ENCODE data around the gene CTNNBL1. TPM values are rescaled to one million over a fixed set of nuclear protein-coding genes. Genes with fewer than 3 reads are reported as not detected.

CTNNBL1 gene
- total RNA-seq, 1 experiment from 2014 or later, result 64.4 TPM

- H3K27ac Mint-ChIP-seq, result no peak overlapping the region
Observed at GRCh38 chr20:37686762-37687477, 6.9 kb upstream of the CTNNBL1 start.

GRCh38 chr20:37687478-37687805 is 6.4 kb upstream of the CTNNBL1 start:
- Mint-ChIP-seq H3K4me1 (no peaks in the 10 kb centered on the region), H3K36me3 (no peaks in the 10 kb centered on the region), H3K9me3 (no peaks in the 10 kb centered on the region), H3K27ac (no peak overlapping the region), H3K4me3 (no peak overlapping the region), H3K27me3 (ENCODE audit: low read depth) (peaks cover 32% of the 10 kb centered on the region)
- POLR2A ChIA-PET, result interaction anchor here (0.5 kb wide), 1 partner anchor 100 kb away, joined by 4 read pairs; no protein-coding TSS in a partner anchor
- TF ChIP-seq, protein P1, sequence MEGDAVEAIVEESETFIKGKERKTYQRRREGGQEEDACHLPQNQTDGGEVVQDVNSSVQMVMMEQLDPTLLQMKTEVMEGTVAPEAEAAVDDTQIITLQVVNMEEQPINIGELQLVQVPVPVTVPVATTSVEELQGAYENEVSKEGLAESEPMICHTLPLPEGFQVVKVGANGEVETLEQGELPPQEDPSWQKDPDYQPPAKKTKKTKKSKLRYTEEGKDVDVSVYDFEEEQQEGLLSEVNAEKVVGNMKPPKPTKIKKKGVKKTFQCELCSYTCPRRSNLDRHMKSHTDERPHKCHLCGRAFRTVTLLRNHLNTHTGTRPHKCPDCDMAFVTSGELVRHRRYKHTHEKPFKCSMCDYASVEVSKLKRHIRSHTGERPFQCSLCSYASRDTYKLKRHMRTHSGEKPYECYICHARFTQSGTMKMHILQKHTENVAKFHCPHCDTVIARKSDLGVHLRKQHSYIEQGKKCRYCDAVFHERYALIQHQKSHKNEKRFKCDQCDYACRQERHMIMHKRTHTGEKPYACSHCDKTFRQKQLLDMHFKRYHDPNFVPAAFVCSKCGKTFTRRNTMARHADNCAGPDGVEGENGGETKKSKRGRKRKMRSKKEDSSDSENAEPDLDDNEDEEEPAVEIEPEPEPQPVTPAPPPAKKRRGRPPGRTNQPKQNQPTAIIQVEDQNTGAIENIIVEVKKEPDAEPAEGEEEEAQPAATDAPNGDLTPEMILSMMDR (IDR thresholded peaks at IDR 0.05), result no peak
- TF ChIP-seq NFYB (CRISPR knock-in tag; conservative IDR thresholded peaks at IDR 0.05; ENCODE audit: low read depth) (no peak), ATF6 (CRISPR knock-in tag; IDR thresholded peaks at IDR 0.05) (no peak)
- ATAC-seq (no peak), DNase-seq (ENCODE audit: low spot score) (no peak)
- CTCF ChIA-PET, result interaction anchor here (0.5 to 1.2 kb wide), 2 partner anchors 71 to 1215 kb away, joined by 3 to 4 read pairs; no protein-coding TSS in a partner anchor

More at GRCh38 chr20:37686762-37687477, 6.9 kb upstream of the CTNNBL1 start:
- DNase-seq (ENCODE audit: low spot score), result no peak
- Mint-ChIP-seq H3K4me1 (0 out of 2 replicates have a peak, but pooled peaks cover 2% of the 10 kb centered on the region), H3K4me3 (no peak overlapping the region), H3K9me3 (no peaks in the 10 kb centered on the region), H3K36me3 (no peaks in the 10 kb centered on the region), H3K27me3 (ENCODE audit: low read depth) (peaks cover 28% of the 10 kb centered on the region)
- no peak for ATAC-seq
- ChIA-PET CTCF (interaction anchor here (0.5 kb wide), 1 partner anchor 1215 kb away, joined by 4 read pairs; no protein-coding TSS in a partner anchor), POLR2A (interaction anchor here (0.5 kb wide), 1 partner anchor 100 kb away, joined by 4 read pairs; no protein-coding TSS in a partner anchor)
- TF ChIP-seq CREB1 (CRISPR knock-in tag; IDR thresholded peaks at IDR 0.05) (no peak), MYBL2 (CRISPR knock-in tag; IDR thresholded peaks at IDR 0.05) (no peak), ZNF416 (CRISPR knock-in tag; IDR thresholded peaks at IDR 0.05) (no peak), PRDM15 (CRISPR knock-in tag; IDR thresholded peaks at IDR 0.05) (no peak)

DNA sequence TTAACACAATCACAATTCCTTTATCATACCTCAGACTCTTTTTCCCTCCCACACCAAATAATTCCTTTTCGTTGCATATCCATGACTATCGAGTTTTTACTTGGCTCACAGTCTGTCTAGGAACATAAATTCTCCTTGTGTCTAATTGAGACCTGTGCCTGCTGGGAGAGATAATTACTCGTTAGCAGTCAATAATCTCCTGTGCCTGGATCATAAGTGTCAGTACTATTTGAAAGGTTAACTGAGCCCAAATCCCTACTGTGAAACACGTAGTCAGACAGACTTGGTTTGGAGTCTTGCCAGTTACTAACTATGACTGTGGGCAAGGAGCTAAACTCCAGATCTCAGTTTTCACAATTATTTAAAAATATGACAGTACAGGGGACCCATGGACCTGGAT is 5.7 kb upstream of the CTNNBL1 start:
- Mint-ChIP-seq H3K4me1 (no peaks in the 10 kb centered on the region; the same call in 1 of the 2 replicates), H3K4me3 (no peak overlapping the region), H3K36me3 (no peaks in the 10 kb centered on the region), H3K27me3 (ENCODE audit: low read depth) (peaks cover 36% of the 10 kb centered on the region), H3K27ac (no peak overlapping the region), H3K9me3 (no peaks in the 10 kb centered on the region)
- DNase-seq (ENCODE audit: low spot score) (no peak), ATAC-seq (no peak)
- ChIA-PET POLR2A (no interaction called here), CTCF (interaction anchor here (1.2 kb wide), 1 partner anchor 72 kb away, joined by 3 read pairs; no protein-coding TSS in a partner anchor)
- TF ChIP-seq HMGA2 (CRISPR knock-in tag; IDR thresholded peaks at IDR 0.05) (no peak), ZNF281 (CRISPR knock-in tag; IDR thresholded peaks at IDR 0.05) (no peak), TEAD1 (CRISPR knock-in tag; IDR thresholded peaks at IDR 0.05) (no peak), ZNF423 (CRISPR knock-in tag; IDR thresholded peaks at IDR 0.05) (no peak), SMAD3 (CRISPR knock-in tag; IDR thresholded peaks at IDR 0.05; ENCODE audit: borderline replicate concordance) (no peak), NR3C1 (CRISPR knock-in tag; conservative IDR thresholded peaks at IDR 0.05; ENCODE audit: low read depth) (no peak), FOXJ3 (CRISPR knock-in tag; IDR thresholded peaks at IDR 0.05; ENCODE audit: borderline replicate concordance) (no peak), SMAD4 (CRISPR knock-in tag; IDR thresholded peaks at IDR 0.05) (no peak), CREM (CRISPR knock-in tag; IDR thresholded peaks at IDR 0.05) (no peak), FOXP1 (CRISPR knock-in tag; IDR thresholded peaks at IDR 0.05; ENCODE audit: borderline replicate concordance) (no peak)
- TF ChIP-seq, protein P2, sequence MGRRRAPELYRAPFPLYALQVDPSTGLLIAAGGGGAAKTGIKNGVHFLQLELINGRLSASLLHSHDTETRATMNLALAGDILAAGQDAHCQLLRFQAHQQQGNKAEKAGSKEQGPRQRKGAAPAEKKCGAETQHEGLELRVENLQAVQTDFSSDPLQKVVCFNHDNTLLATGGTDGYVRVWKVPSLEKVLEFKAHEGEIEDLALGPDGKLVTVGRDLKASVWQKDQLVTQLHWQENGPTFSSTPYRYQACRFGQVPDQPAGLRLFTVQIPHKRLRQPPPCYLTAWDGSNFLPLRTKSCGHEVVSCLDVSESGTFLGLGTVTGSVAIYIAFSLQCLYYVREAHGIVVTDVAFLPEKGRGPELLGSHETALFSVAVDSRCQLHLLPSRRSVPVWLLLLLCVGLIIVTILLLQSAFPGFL (CRISPR knock-in tag; IDR thresholded peaks at IDR 0.05; ENCODE audit: borderline replicate concordance), result no peak
